GM23338 (cell line): ENCODE measurements around the gene CRIP3. TPM values are rescaled to one million over a fixed set of nuclear protein-coding genes. Genes with fewer than 3 reads are reported as not detected.

Source experiments
- ATAC-seq: fragments of 200-7000 bp; cut with Tn5 transposase; 3 replicates; pipeline ENCODE4 v1.9.1; 2020
- DNase-seq: peaks from one replicate; pipeline ENCODE4 v3.0.0-alpha.2; 2015; ENCODE audit warnings: low spot score
- H2AFZ ChIP-seq: fragments of 200-600 bp; sonication (generic); 2 replicates; pipeline ENCODE4 v1.8.0; 2016; ENCODE audit warnings: antibody characterized with exemption, mild to moderate bottlenecking, moderate library complexity
- H3F3A ChIP-seq: fragments of 200-600 bp; sonication (generic); replicated peaks from 2 replicates; pipeline ENCODE4 v1.8.0; 2017; ENCODE audit warnings: antibody characterized with exemption, mixed run types, low read depth
- H3K27ac ChIP-seq: fragments of 200-600 bp; sonication (generic); 2 replicates; pipeline ENCODE4 v1.6.1; 2016; ENCODE audit warnings: low read depth
- H3K27me3 ChIP-seq: fragments of 200-600 bp; sonication (generic); 2 replicates; pipeline ENCODE4 v1.8.0; 2016; ENCODE audit warnings: mild to moderate bottlenecking, mixed run types, moderate library complexity; ENCODE audit not compliant: insufficient read depth
- H3K36me3 ChIP-seq: fragments of 200-600 bp; sonication (generic); 2 replicates; pipeline ENCODE4 v1.8.0; 2016; ENCODE audit warnings: mild to moderate bottlenecking; ENCODE audit not compliant: insufficient read depth
- H3K4me1 ChIP-seq: fragments of 200-600 bp; sonication (generic); 2 replicates; pipeline ENCODE4 v1.8.0; 2016; ENCODE audit warnings: mild to moderate bottlenecking, moderate library complexity; ENCODE audit not compliant: insufficient read depth
- H3K4me2 ChIP-seq: fragments of 200-600 bp; sonication (generic); 2 replicates; pipeline ENCODE4 v1.7.1; 2017; ENCODE audit warnings: mixed run types
- H3K4me3 ChIP-seq: fragments of 200-600 bp; sonication (generic); 2 replicates; pipeline ENCODE4 v1.6.1; 2016; ENCODE audit warnings: mixed run types
- H3K79me2 ChIP-seq: fragments of 200-600 bp; sonication (generic); replicated peaks from 2 replicates; pipeline ENCODE4 v1.8.0; 2017; ENCODE audit warnings: mild to moderate bottlenecking; ENCODE audit not compliant: insufficient read depth
- H3K9me2 ChIP-seq: fragments of 200-600 bp; sonication (generic); 2 replicates; pipeline ENCODE4 v1.8.0; 2017; ENCODE audit not compliant: insufficient read depth
- H4K20me1 ChIP-seq: fragments of 200-600 bp; sonication (generic); replicated peaks from 2 replicates; pipeline ENCODE4 v1.8.0; 2017; ENCODE audit warnings: mild to moderate bottlenecking; ENCODE audit not compliant: insufficient read depth
- H3K27ac Mint-ChIP-seq: 2 replicates; pipeline ENCODE4 v1.8.0; 2020; ENCODE audit warnings: inconsistent platforms, mild to moderate bottlenecking, moderate library complexity, mixed read lengths
- H3K27me3 Mint-ChIP-seq: 3 replicates; pipeline ENCODE4 v1.8.0; 2022; ENCODE audit warnings: low read depth, mild to moderate bottlenecking, moderate library complexity, mixed read lengths, inconsistent platforms; ENCODE audit not compliant: insufficient read depth, poor library complexity
- H3K36me3 Mint-ChIP-seq: 3 replicates; pipeline ENCODE4 v1.8.0; 2021; ENCODE audit warnings: low read depth, mild to moderate bottlenecking, inconsistent platforms, moderate library complexity, mixed read lengths
- H3K4me1 Mint-ChIP-seq: 3 replicates; pipeline ENCODE4 v1.8.0; 2020; ENCODE audit warnings: mild to moderate bottlenecking, inconsistent platforms, mixed read lengths
- H3K4me3 Mint-ChIP-seq: 3 replicates; pipeline ENCODE4 v1.8.0; 2021; ENCODE audit warnings: moderate library complexity, mild to moderate bottlenecking, inconsistent platforms, mixed read lengths
- H3K9me3 Mint-ChIP-seq: 3 replicates; pipeline ENCODE4 v1.8.0; 2020; ENCODE audit warnings: moderate library complexity, mild to moderate bottlenecking, inconsistent platforms, mixed read lengths
- CREB1 ChIP-seq: fragments of 250-450 bp; sonication (Bioruptor Pico); IDR thresholded peaks from 2 replicates; pipeline ENCODE4 v1.5.0; 2020; ENCODE audit warnings: low read depth, mild to moderate bottlenecking, moderate library complexity
- CTCF ChIP-seq, 2 experiments: fragments of 200-600 bp in 1 of 2; sonication (generic) in 1 of 2; conservative IDR thresholded peaks; 2 replicates each; pipeline versions ENCODE4 v1.5.1 to v1.6.1; 2016 to 2017; ENCODE audit warnings: antibody characterized with exemption in 2 of 2, low read depth in 2 of 2, mild to moderate bottlenecking in 2 of 2, moderate library complexity in 1 of 2
- ETS1 ChIP-seq: IDR thresholded peaks from 2 replicates; pipeline ENCODE4 v1.6.1; 2016; ENCODE audit warnings: antibody characterized with exemption
- EZH2 ChIP-seq: fragments of 200-600 bp; sonication (generic); IDR thresholded peaks from one replicate; pipeline ENCODE4 v1.8.0; 2017; ENCODE audit warnings: antibody characterized with exemption, mild to moderate bottlenecking, low read depth; ENCODE audit not compliant: unreplicated experiment
- EZH2phosphoT487 ChIP-seq: fragments of 200-600 bp; sonication (generic); IDR thresholded peaks from one replicate; pipeline ENCODE4 v1.8.1; 2018; ENCODE audit warnings: antibody characterized with exemption; ENCODE audit not compliant: unreplicated experiment
- JUNB ChIP-seq: IDR thresholded peaks from one replicate; pipeline ENCODE4 v1.6.1; 2016; ENCODE audit warnings: antibody characterized with exemption; ENCODE audit not compliant: unreplicated experiment
- NANOG ChIP-seq: IDR thresholded peaks from 2 replicates; pipeline ENCODE4 v1.6.1; 2016; ENCODE audit warnings: antibody characterized with exemption, borderline replicate concordance
- POLR2AphosphoS5 ChIP-seq: IDR thresholded peaks from 2 replicates; pipeline ENCODE4 v1.6.1; 2016; ENCODE audit warnings: antibody characterized with exemption, low read depth
- REST ChIP-seq: IDR thresholded peaks from one replicate; pipeline ENCODE4 v1.6.1; 2018; ENCODE audit warnings: antibody characterized with exemption; ENCODE audit not compliant: unreplicated experiment
- STAT1 ChIP-seq: IDR thresholded peaks from one replicate; pipeline ENCODE4 v1.6.1; 2016; ENCODE audit warnings: antibody characterized with exemption; ENCODE audit not compliant: unreplicated experiment
- ZNF114 ChIP-seq: fragments of 250-450 bp; sonication (Bioruptor Pico); IDR thresholded peaks from 2 replicates; pipeline ENCODE4 v1.5.0; 2020; ENCODE audit warnings: mild to moderate bottlenecking, moderate library complexity
- ZNF331 ChIP-seq: fragments of 250-450 bp; sonication (Bioruptor Pico); IDR thresholded peaks from 2 replicates; pipeline ENCODE4 v1.5.0; 2020; ENCODE audit warnings: low read depth, mild to moderate bottlenecking, moderate library complexity
- ZNF462 ChIP-seq: fragments of 250-450 bp; sonication (Bioruptor Pico); IDR thresholded peaks from 2 replicates; pipeline ENCODE4 v1.5.0; 2020; ENCODE audit warnings: mild to moderate bottlenecking, moderate library complexity
- polyA plus RNA-seq: library from polyadenylated mRNA; unstranded; fragments of >200 nt; fragmentation: Nextera tagmentation; extraction: Ambion mirVana; gene quantifications from 2 replicates; pipeline ENCODE4 v1.2.1, GENCODE V29; 2016
- total RNA-seq: library from RNA; depleted of rRNA; stranded (reverse); fragments of >200 nt; shearing (Covaris generic); gene quantifications from 2 replicates; pipeline ENCODE4 v1.2.3, GENCODE V29; 2014

CRIP3 gene
- total and polyA plus RNA-seq, 2 experiments from 2014 or later, result 22.0 to 36.0 TPM

- no peaks in the 10 kb centered on the region for H3K36me3 Mint-ChIP-seq
- H3K9me3 Mint-ChIP-seq, result no peaks in the 10 kb centered on the region
- Histone ChIP-seq H3K4me3 (no peak within 1 kb of the TSS), H3K36me3 (no peaks in the 10 kb centered on the region), H3K4me2 (no peak within 1 kb of the TSS), H3K27ac (no peak within 1 kb of the TSS), H3K4me1 (no peaks in the 10 kb centered on the region), H3F3A (no peaks in the 10 kb centered on the region), H3K27me3 (no peaks in the 10 kb centered on the region), H3K79me2 (no peaks in the 10 kb centered on the region), H4K20me1 (no peaks in the 10 kb centered on the region), H2AFZ (no peak within 1 kb of the TSS), H3K9me2 (peaks cover 8% of the 10 kb centered on the region; the same call in 1 of the 2 replicates)
- H3K4me1 Mint-ChIP-seq, result peaks cover 4% of the 10 kb centered on the region; the same call in 2 of the 3 replicates
- no peak for DNase-seq
- TF ChIP-seq REST (no peak), NANOG (no peak), ZNF331 (CRISPR knock-in tag) (no peak), ZNF462 (CRISPR knock-in tag) (no peak), CREB1 (CRISPR knock-in tag) (no peak), STAT1 (no peak), POLR2AphosphoS5 (no peak), CTCF (conservative IDR thresholded peaks at IDR 0.05; ENCODE audit: low read depth in 2 of 2) (no peak), ZNF114 (no peak), EZH2phosphoT487 (no peak), EZH2 (no peak), JUNB (no peak), ETS1 (no peak)
- H3K27me3 Mint-ChIP-seq, result peaks cover 7% of the 10 kb centered on the region
- H3K4me3 Mint-ChIP-seq, result no peak within 1 kb of the TSS
- ATAC-seq, result no peak
- no peak within 1 kb of the TSS for H3K27ac Mint-ChIP-seq
Observed at GRCh38 chr6:43297644-43298564, 10.7 kb downstream of the CRIP3 start, which contains the start of gene SLC22A7. Gene SLC22A7 (plus strand): TSS chr6:43298260. CDS start chr6:43298359, 99 bp downstream.
